NCI-H187 treated with DMSO at 0.1 percent for 48 hours (cell line): ENCODE measurements around the gene POLDIP3.
"Not testable (repeated sequence)": the region's sequence is repeated elsewhere in the genome, so short reads cannot be mapped to it uniquely, and the experiment has no call there.

Experiments used
- DNase-seq: peaks from one replicate; lab custom pipeline; 2025; lab: John Stamatoyannopoulos, UW

Gene POLDIP3

GRCh38 chr22:42553475-42554361, 61.0 kb downstream of the POLDIP3 start, which contains the start of gene SERHL2:
TSS of gene SERHL2 (plus strand) at chr22:42553956. CDS start at chr22:42554021, 65 bp downstream.
- DNase-seq: no peak

GRCh38 chr22:42552294-42552647, 62.4 kb downstream of the POLDIP3 start:
- not testable (repeated sequence) for DNase-seq

GRCh38 chr22:42549331-42550060, 65.2 kb downstream of the POLDIP3 start:
- DNase-seq: no peak

DNA sequence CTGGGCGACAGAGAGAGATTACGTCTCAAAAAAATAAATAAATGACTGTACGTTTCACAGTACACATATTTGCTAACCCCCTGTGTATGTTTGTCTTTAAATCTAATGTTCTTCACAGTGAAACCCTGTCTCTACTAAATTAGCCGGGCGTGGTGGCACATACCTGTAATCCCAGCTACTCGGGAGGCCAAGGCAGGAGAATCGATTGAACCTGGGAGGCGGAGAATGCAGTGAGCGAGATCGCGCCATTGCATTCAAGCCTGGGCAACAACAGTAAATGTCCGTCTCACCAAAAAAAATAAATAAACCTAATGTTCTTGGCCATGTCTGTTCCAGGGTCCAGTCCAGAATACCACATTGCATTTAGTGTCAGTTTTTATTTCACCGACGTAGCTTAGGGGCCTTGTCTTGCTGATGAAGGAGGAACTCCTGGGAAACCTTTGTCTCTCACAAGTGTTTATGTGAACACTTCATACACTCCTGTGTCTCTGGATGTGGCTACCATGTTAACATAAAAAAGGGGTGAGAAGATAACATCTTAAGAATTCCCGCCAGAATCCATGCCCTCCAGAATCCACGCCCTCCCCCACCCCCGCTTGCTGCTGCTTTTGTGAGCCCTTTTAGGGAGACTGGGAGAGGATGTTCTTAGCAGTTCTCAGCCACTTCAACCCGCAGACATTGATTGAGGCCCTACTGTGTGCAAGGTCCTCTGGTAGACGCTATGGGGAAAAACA, 65.9 kb downstream of the POLDIP3 start:
- no peak for DNase-seq

GRCh38 chr22:42548126-42548525, 66.6 kb downstream of the POLDIP3 start:
- DNase-seq: not testable (repeated sequence)

DNA sequence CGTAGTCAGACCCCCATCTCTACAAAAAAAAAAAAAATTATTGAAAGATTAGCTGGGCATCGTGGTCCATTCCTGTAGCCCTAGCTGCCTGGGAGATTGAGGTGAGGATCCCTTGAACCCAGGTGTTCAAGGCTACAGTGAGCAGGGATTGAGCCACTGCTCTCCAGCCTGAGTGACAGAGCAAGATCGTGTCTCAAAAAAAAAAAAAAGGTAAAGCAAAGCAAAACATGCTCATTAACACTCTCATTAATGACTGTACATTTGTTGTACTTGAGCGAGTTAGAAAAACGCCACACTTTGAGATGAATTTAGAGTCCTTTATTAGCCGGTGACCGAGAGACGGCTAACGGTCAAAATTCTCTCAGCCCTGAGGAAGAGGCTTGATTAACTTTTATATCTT, 67.1 kb downstream of the POLDIP3 start:
- DNase-seq: no peak

DNA sequence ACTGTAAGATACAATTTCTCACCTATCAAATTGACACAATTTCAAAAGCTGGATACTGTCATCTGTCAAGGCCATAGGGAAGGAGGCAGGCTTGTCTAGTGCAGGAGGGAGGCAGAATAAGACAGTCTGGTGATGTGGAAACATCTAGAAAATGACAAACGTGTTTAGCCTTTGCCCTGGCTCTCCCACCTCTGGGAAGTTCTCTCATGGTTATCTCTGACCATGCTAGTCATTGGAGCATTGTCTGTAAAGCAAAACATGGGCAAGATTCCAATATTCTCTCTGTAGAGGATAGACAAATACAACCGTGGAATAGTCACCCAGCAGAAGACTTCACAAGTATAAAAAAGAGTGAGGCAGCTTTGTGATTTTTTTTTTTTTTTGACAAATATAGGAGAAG, 70.0 kb downstream of the POLDIP3 start:
- no peak for DNase-seq

GRCh38 chr22:42539236-42539771, 75.4 kb downstream of the POLDIP3 start:
- DNase-seq: not testable (repeated sequence)

DNA sequence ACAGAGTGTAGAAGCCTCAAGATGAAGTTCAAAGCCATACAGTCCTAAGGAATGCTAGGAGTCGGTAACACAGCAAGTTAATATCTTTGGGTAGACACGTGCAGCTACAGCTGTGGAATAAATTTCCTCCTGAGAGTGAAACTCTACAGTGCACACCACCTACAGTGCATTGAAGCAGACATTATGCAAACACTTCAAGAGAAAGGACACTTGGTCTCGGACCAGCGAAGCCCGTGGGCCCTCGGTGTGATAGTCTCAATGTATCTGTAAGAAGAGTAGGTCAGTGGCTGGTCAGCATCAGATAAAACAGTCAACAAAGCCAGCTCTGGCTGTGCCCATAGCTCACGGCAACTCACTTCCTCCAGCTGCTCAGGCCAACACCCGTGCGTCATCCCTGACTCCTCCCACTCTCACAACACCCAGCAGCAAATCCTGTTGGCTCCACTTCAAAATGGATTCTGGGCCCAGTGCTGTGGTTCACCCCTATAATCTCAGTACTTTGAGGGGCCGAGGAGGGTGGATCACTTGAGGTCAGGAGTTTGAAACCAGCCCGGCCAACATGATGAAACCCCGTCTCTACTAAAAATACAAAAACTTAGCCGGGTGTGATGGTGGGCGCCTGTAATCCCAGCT, 77.4 kb downstream of the POLDIP3 start:
- not testable (repeated sequence) for DNase-seq

DNA sequence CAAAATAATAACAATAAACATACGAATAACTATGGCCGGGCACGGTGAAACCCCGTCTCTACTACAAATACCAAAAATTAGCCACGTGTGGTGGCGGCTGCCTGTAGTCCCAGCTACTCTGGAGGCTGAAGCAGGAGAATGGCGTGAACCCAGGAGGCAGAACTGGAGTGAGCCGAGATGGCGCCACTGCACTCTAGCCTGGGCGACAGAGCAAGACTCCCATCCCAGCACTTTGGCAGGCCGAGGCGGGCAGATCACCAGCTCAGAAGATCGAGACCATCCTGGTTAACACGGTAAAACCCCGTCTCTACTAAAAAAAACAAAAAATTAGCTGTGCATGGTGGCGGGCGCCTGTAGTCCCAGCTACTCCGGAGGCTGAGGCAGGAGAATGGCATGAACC, 78.0 kb downstream of the POLDIP3 start:
- not testable (repeated sequence) for DNase-seq

GRCh38 chr22:42536166-42536565, 78.5 kb downstream of the POLDIP3 start:
- DNase-seq: no peak

DNA sequence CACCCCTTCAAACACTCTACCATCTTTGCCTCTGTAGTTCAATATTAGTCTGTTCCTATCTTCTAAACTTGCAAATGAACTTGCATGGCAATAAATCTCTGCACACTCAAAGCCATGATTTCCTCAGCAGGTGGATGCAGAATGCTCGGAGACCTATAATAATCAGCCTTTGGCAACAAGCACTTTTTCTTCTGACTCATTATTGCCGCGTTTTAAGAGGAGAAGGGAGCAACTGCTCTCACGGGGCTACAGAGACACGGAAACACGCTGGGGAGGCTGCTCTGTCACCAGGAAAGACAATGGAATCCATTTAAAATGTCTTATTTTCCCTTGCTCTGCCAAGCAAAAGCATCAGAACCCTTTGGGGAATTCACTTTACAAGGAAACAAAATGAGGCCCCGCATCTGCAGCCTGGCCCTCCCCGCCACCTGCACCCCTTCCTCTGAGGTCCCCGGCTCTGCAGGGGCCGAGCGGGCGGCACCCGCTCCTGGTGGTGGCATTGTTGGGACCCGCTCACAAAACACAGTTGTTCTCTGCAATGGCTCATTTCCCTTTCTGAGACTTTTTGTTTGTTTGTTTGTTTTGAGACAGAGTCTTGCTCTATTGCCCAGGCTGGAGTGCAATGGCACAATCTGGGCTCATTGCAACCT, 79.5 kb downstream of the POLDIP3 start:
- not testable (repeated sequence) for DNase-seq
